HepG2 (cell line): Measurements from ENCODE around the gene RUNX3. TPM values are rescaled to one million over a fixed set of nuclear protein-coding genes. Genes with fewer than 3 reads are reported as not detected.

Source experiments
- ARID2 ChIP-seq: sonication (generic); formaldehyde crosslinking; IDR thresholded peaks from 2 replicates; pipeline ENCODE4 v1.8.1; 2022; ENCODE audit warnings: mild to moderate bottlenecking, missing genetic modification reagents, borderline replicate concordance
- FOXM1 ChIP-seq: sonication (generic); formaldehyde crosslinking; IDR thresholded peaks from 2 replicates; pipeline ENCODE4 v1.5.0; 2020; ENCODE audit warnings: missing genetic modification reagents
- MAF1 ChIP-seq: sonication (generic); formaldehyde crosslinking; IDR thresholded peaks from 2 replicates; pipeline ENCODE4 v1.5.0; 2020; ENCODE audit warnings: missing genetic modification reagents, borderline replicate concordance
- RELA ChIP-seq: sonication (generic); formaldehyde crosslinking; IDR thresholded peaks from 2 replicates; pipeline ENCODE4 v1.4.0; 2020; ENCODE audit warnings: missing genetic modification reagents
- SNAI1 ChIP-seq: sonication (generic); formaldehyde crosslinking; IDR thresholded peaks from 2 replicates; pipeline ENCODE4 v1.5.0; 2020; ENCODE audit warnings: mild to moderate bottlenecking, missing genetic modification reagents, borderline replicate concordance
- SNAPC2 ChIP-seq: sonication (generic); formaldehyde crosslinking; IDR thresholded peaks from 2 replicates; pipeline ENCODE4 v1.8.1; 2022; ENCODE audit warnings: mild to moderate bottlenecking, missing genetic modification reagents
- ZC3H4 ChIP-seq: sonication (generic); formaldehyde crosslinking; IDR thresholded peaks from 2 replicates; pipeline ENCODE4 v1.4.0; 2020; ENCODE audit warnings: missing genetic modification reagents, borderline replicate concordance
- ZFP36L1 ChIP-seq: sonication (generic); formaldehyde crosslinking; IDR thresholded peaks from 2 replicates; pipeline ENCODE4 v1.8.0; 2022; ENCODE audit warnings: mild to moderate bottlenecking, missing genetic modification reagents, moderate library complexity
- ZFP62 ChIP-seq: sonication (generic); formaldehyde crosslinking; IDR thresholded peaks from 2 replicates; pipeline ENCODE4 v1.4.0; 2020; ENCODE audit warnings: missing genetic modification reagents
- ZNF224 ChIP-seq: sonication (generic); formaldehyde crosslinking; IDR thresholded peaks from 2 replicates; pipeline ENCODE4 v1.5.0; 2020; ENCODE audit warnings: mild to moderate bottlenecking, missing genetic modification reagents
- ZNF589 ChIP-seq: sonication (generic); formaldehyde crosslinking; conservative IDR thresholded peaks from 2 replicates; pipeline ENCODE4 v1.8.0; 2022; ENCODE audit warnings: mild to moderate bottlenecking, moderate library complexity, missing genetic modification reagents
- ZNF781 ChIP-seq: sonication (generic); formaldehyde crosslinking; IDR thresholded peaks from 2 replicates; pipeline ENCODE4 v1.5.1; 2020; ENCODE audit warnings: borderline replicate concordance, mild to moderate bottlenecking, missing genetic modification reagents; ENCODE audit errors: not compliant biosample characterization
- polyA plus RNA-seq, 8 experiments: library from polyadenylated mRNA; depleted of rRNA in 3 of 8; stranded (reverse) in 7 of 8; unstranded in 1 of 8; fragments of >200 nt; fragmentation: Illumina TruSeq in 4 of 8; extraction: Trizol in 4 of 8; gene quantifications; 2 replicates each; pipeline versions ENCODE4 v1.2.1 to v1.2.3, GENCODE V29; 2011 to 2016; ENCODE audit warnings: low read depth in 4 of 8, missing spikeins in 1 of 8, mixed read lengths in 1 of 8; ENCODE audit not compliant: insufficient read depth in 1 of 8
- total RNA-seq, 5 experiments: library from RNA; depleted of rRNA; stranded (reverse); fragments of >200 nt; fragmentation: Illumina TruSeq; extraction: Trizol; gene quantifications; 2 replicates each; pipeline ENCODE4 v1.2.3, GENCODE V29; 2016; ENCODE audit warnings: low read depth in 1 of 5
- TF ChIP-seq, protein P1 (sequence below): sonication (generic); formaldehyde crosslinking; IDR thresholded peaks from 2 replicates; pipeline ENCODE4 v1.4.0; 2020; ENCODE audit warnings: low read depth, missing genetic modification reagents

Gene RUNX3
- total and polyA plus RNA-seq, 2 of the 13 experiments (the other 11 are each of a cell fraction or from before 2014, with no cell fraction given) = 0.04 to 0.22 TPM

DNA sequence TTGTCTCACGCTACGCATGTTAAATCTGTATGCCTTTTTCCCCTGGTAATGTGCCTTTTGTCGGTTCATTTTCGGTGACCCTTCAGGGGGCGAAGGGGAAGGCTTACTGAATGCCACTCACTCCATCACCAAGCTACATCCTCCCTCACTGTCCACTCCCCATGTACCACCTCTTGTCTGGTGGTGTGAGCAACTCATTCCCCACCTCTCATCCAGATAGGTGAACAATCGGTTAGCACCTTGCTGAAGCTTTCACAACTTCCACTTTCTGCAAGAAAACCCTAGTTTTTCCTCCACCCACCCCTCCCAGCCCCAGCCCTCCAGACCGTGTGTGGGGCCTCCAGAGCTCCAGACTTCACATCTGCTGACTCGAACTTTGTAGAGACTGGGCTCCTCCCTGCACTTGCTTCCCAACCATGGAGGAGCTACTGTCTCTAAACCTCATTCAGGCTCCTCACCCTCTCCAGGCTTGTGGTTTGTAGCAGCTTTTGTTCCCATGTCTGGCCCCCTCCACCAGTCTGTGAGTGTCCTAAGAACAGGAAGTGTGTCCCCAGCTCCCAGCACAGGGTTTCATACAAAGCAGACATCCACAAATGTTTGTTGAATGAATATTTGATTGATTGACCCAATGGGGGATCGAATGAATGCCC, 48.4 kb upstream of the RUNX3 start (continued):
- no peak for TF ChIP-seq ARID2 (CRISPR knock-in tag)
- TF ChIP-seq, protein P1, sequence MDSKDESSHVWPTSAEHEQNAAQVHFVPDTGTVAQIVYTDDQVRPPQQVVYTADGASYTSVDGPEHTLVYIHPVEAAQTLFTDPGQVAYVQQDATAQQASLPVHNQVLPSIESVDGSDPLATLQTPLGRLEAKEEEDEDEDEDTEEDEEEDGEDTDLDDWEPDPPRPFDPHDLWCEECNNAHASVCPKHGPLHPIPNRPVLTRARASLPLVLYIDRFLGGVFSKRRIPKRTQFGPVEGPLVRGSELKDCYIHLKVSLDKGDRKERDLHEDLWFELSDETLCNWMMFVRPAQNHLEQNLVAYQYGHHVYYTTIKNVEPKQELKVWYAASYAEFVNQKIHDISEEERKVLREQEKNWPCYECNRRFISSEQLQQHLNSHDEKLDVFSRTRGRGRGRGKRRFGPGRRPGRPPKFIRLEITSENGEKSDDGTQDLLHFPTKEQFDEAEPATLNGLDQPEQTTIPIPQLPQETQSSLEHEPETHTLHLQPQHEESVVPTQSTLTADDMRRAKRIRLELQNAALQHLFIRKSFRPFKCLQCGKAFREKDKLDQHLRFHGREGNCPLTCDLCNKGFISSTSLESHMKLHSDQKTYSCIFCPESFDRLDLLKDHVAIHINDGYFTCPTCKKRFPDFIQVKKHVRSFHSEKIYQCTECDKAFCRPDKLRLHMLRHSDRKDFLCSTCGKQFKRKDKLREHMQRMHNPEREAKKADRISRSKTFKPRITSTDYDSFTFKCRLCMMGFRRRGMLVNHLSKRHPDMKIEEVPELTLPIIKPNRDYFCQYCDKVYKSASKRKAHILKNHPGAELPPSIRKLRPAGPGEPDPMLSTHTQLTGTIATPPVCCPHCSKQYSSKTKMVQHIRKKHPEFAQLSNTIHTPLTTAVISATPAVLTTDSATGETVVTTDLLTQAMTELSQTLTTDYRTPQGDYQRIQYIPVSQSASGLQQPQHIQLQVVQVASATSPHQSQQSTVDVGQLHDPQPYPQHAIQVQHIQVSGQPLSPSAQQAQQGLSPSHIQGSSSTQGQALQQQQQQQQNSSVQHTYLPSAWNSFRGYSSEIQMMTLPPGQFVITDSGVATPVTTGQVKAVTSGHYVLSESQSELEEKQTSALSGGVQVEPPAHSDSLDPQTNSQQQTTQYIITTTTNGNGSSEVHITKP (CRISPR knock-in tag) = no peak
- no peak for TF ChIP-seq RELA
- TF ChIP-seq ZFP36L1 (CRISPR knock-in tag) = no peak
- TF ChIP-seq ZNF781 (CRISPR knock-in tag) = no peak
- TF ChIP-seq SNAPC2 (CRISPR knock-in tag) = no peak
- TF ChIP-seq MAF1 (CRISPR knock-in tag) = no peak
- TF ChIP-seq ZNF224 (CRISPR knock-in tag) = no peak
- TF ChIP-seq SNAI1 (CRISPR knock-in tag) = no peak
- TF ChIP-seq ZNF589 (CRISPR knock-in tag) = no peak
- no peak for TF ChIP-seq ZFP62 (CRISPR knock-in tag)
- TF ChIP-seq FOXM1 (CRISPR knock-in tag) = no peak
- TF ChIP-seq ZC3H4 (CRISPR knock-in tag) = no peak
- TF ChIP-seq, all 625 proteins: peak for 0
